Measurements from ENCODE around the gene PCDHB5.

The PCDHB5 gene

DNA sequence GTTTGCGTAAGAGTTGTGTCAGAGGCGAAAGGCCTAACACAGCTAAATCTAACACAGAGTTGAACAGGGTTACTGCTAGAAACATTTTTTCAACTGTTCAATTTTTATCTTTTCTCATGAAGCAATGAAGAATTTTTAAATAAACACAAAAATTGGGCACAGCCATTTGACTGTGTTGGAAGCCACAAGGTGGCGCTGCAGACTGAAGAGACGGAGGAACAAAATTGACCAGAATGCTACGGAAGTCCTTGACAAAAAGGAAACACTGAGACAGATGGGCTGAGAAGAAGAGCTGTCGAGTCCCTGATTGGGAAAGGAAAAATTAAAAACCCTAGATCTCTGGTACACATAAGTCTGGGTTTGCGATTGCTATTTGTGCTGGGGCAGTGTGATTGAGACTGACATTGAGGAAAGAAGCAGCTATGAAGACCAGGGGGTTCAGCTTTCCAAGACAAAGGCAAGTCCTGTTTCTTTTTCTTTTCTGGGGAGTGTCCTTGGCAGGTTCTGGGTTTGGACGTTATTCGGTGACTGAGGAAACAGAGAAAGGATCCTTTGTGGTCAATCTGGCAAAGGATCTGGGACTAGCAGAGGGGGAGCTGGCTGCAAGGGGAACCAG is 52.0 kb downstream of the PCDHB5 start, which contains the start of gene PCDHB9:
PCDHB9 (plus strand) TSS at position 265 of the 616 bp plus-strand sequence; CDS start at position 423, 158 bp downstream.
- peak; percentile 32 for DNase-seq (ENCODE audit: low spot score)
- TF ChIP-seq, protein P1, sequence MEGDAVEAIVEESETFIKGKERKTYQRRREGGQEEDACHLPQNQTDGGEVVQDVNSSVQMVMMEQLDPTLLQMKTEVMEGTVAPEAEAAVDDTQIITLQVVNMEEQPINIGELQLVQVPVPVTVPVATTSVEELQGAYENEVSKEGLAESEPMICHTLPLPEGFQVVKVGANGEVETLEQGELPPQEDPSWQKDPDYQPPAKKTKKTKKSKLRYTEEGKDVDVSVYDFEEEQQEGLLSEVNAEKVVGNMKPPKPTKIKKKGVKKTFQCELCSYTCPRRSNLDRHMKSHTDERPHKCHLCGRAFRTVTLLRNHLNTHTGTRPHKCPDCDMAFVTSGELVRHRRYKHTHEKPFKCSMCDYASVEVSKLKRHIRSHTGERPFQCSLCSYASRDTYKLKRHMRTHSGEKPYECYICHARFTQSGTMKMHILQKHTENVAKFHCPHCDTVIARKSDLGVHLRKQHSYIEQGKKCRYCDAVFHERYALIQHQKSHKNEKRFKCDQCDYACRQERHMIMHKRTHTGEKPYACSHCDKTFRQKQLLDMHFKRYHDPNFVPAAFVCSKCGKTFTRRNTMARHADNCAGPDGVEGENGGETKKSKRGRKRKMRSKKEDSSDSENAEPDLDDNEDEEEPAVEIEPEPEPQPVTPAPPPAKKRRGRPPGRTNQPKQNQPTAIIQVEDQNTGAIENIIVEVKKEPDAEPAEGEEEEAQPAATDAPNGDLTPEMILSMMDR (IDR thresholded peaks at IDR 0.05; ENCODE audit: borderline replicate concordance, control extremely low read depth, extremely low read depth, insufficient read depth, missing control alignments) = peak; percentile 25
- in situ Hi-C loops (cut with MboI; ENCODE audit: low sequenced_read_pairs, unreplicated experiment) = no loop called here
